SU-DHL-6 (cell line): ENCODE results near the gene ALG8.

Experiments used
- H2AFZ ChIP-seq: fragments of 200-600 bp; sonication (generic); 2 replicates; pipeline ENCODE4 v1.6.1; 2014; ENCODE audit warnings: low read depth, mild to moderate bottlenecking, moderate library complexity, mixed read lengths, antibody characterized with exemption, low read length; ENCODE audit not compliant: severe bottlenecking
- H3F3A ChIP-seq: fragments of 200-600 bp; shearing (Covaris generic); 2 replicates; pipeline ENCODE4 v1.6.0; 2016; ENCODE audit warnings: antibody characterized with exemption, mild to moderate bottlenecking; ENCODE audit not compliant: insufficient read depth
- H3K27ac ChIP-seq: fragments of 200-600 bp; sonication (generic); 2 replicates; pipeline ENCODE4 v1.5.1; 2016; ENCODE audit warnings: low read depth, mild to moderate bottlenecking, low read length, moderate library complexity, mixed read lengths
- H3K27me3 ChIP-seq: fragments of 200-600 bp; sonication (generic), shearing (Covaris generic); 2 replicates; pipeline ENCODE4 v1.6.0; 2014; ENCODE audit warnings: mild to moderate bottlenecking, low read length
- H3K36me3 ChIP-seq: fragments of 200-600 bp; sonication (generic); 2 replicates; pipeline ENCODE4 v1.6.1; 2014; ENCODE audit warnings: mild to moderate bottlenecking, low read length, mixed read lengths
- H3K4me2 ChIP-seq: fragments of 300-600, 200-600 bp; shearing (Covaris generic), sonication (generic); 2 replicates; pipeline ENCODE4 v1.6.0; 2014; ENCODE audit warnings: low read length, low read depth, mild to moderate bottlenecking; ENCODE audit not compliant: poor library complexity, severe bottlenecking
- H3K4me3 ChIP-seq: fragments of 200-600 bp; sonication (generic); 2 replicates; pipeline ENCODE4 v1.5.1; 2014; ENCODE audit warnings: antibody characterized with exemption, low read length, mild to moderate bottlenecking, mixed read lengths; ENCODE audit not compliant: insufficient read depth, poor library complexity, severe bottlenecking
- H3K79me2 ChIP-seq: fragments of 200-600 bp; sonication (generic); 2 replicates; pipeline ENCODE4 v1.6.1; 2014; ENCODE audit warnings: mild to moderate bottlenecking, low read length, moderate library complexity; ENCODE audit not compliant: insufficient read depth
- H3K9ac ChIP-seq: fragments of 200-600 bp; sonication (generic); 2 replicates; pipeline ENCODE4 v1.7.0; 2014; ENCODE audit warnings: mild to moderate bottlenecking, low read length
- H3K9me2 ChIP-seq: fragments of 200-600 bp; sonication (generic); replicated peaks from 2 replicates; pipeline ENCODE4 v1.6.1; 2014; ENCODE audit warnings: low read length; ENCODE audit not compliant: insufficient read depth
- H3K9me3 ChIP-seq: fragments of 200-600 bp; sonication (generic); 2 replicates; pipeline ENCODE4 v1.6.1; 2014; ENCODE audit warnings: low read length, mixed read lengths; ENCODE audit not compliant: insufficient read depth
- H4K20me1 ChIP-seq: fragments of 200-600 bp; sonication (generic); 2 replicates; pipeline ENCODE4 v1.6.1; 2014; ENCODE audit warnings: low read depth, mild to moderate bottlenecking, antibody characterized with exemption, low read length, moderate library complexity, mixed read lengths
- EZH2phosphoT487 ChIP-seq: fragments of 200-600 bp; sonication (generic), shearing (Covaris generic); conservative IDR thresholded peaks from 2 replicates; pipeline ENCODE4 v1.6.1; 2018; ENCODE audit warnings: mild to moderate bottlenecking, antibody characterized with exemption, low read length, moderate library complexity, mixed read lengths
- TF ChIP-seq, protein P1 (sequence below): fragments of 200-600 bp; sonication (generic); IDR thresholded peaks from one replicate; pipeline ENCODE4 v1.5.1; 2017; ENCODE audit warnings: antibody characterized with exemption, mild to moderate bottlenecking, low read length, moderate library complexity; ENCODE audit not compliant: insufficient read depth, poor library complexity, severe bottlenecking

Gene ALG8

DNA sequence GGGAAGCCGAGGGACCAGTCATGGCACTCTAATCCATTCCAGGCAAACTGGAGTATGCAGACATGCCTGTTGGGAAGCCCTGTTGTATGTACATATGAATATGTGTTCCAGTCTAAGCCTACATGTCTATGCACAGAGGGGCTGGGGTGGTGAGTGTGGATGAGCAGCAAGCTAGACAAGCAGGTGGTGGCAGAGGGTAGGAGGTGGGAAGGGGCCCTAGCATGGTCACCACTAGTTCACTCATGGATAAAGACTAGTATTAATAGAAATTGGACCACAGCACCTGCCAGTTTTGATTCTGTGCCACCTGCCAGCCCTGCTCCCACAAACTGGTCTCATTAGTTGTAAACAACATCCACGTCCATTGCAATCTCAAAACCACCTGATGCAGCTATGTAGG lies 74.2 kb downstream of the ALG8 start:
- no peak overlapping the region for H3K4me2 ChIP-seq
- H3K9me2 ChIP-seq: no peaks in the 10 kb centered on the region
- no peaks in the 10 kb centered on the region for H3K79me2 ChIP-seq
- H3K9ac ChIP-seq: no peak overlapping the region
- no peaks in the 10 kb centered on the region for H3F3A ChIP-seq
- H3K36me3 ChIP-seq: no peaks in the 10 kb centered on the region
- H3K4me3 ChIP-seq: no peak overlapping the region
- H2AFZ ChIP-seq: no peak overlapping the region
- no peaks in the 10 kb centered on the region for H3K27me3 ChIP-seq
- H4K20me1 ChIP-seq: no peaks in the 10 kb centered on the region
- no peaks in the 10 kb centered on the region for H3K9me3 ChIP-seq
- no peak for TF ChIP-seq EZH2phosphoT487
- TF ChIP-seq, protein P1, sequence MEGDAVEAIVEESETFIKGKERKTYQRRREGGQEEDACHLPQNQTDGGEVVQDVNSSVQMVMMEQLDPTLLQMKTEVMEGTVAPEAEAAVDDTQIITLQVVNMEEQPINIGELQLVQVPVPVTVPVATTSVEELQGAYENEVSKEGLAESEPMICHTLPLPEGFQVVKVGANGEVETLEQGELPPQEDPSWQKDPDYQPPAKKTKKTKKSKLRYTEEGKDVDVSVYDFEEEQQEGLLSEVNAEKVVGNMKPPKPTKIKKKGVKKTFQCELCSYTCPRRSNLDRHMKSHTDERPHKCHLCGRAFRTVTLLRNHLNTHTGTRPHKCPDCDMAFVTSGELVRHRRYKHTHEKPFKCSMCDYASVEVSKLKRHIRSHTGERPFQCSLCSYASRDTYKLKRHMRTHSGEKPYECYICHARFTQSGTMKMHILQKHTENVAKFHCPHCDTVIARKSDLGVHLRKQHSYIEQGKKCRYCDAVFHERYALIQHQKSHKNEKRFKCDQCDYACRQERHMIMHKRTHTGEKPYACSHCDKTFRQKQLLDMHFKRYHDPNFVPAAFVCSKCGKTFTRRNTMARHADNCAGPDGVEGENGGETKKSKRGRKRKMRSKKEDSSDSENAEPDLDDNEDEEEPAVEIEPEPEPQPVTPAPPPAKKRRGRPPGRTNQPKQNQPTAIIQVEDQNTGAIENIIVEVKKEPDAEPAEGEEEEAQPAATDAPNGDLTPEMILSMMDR: no peak
- no peak overlapping the region for H3K27ac ChIP-seq

DNA sequence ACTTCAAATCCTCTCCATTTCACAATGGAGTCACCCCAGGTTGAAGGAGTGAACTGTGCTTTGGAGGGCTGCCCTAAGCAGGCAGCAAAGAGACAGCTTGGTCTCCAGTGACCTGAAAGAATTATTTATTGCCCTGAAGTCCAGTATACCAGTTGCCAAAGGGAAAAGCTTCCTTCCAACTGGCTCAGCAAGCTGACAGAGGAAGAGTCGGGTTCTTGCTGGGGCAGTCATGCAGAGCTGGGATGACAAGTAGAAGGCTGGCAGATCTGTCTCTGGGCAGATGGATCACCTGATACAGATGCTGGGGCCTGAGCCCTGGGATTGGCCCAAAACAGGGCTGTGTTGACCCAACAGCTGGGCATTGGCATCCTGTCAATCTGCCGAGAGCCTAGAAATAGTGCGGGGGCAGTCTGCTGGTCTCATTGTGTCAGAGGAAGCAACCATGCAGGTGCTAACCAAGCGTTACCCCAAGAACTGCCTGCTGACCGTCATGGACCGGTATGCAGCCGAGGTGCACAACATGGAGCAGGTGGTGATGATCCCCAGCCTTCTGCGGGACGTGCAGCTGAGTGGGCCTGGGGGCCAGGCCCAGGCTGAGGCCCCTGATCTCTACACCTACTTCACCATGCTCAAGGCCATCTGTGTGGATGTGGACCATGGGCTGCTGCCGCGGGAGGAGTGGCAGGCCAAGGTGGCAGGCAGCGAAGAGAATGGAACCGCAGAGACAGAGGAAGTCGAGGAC lies 75.8 kb downstream of the ALG8 start, which contains the start of gene THRSP:
TSS of gene THRSP (plus strand) at position 422 of the 742 bp plus-strand sequence. CDS start at position 443, 21 bp downstream.
- no peak within 1 kb of the TSS for H3K9ac ChIP-seq
- H3K79me2 ChIP-seq: no peaks in the 10 kb centered on the region
- no peaks in the 10 kb centered on the region for H3K9me3 ChIP-seq
- H3K4me2 ChIP-seq: no peak within 1 kb of the TSS
- no peaks in the 10 kb centered on the region for H3F3A ChIP-seq
- H3K27ac ChIP-seq: no peak within 1 kb of the TSS
- no peaks in the 10 kb centered on the region for H3K9me2 ChIP-seq
- H3K27me3 ChIP-seq: no peaks in the 10 kb centered on the region
- no peaks in the 10 kb centered on the region for H3K36me3 ChIP-seq
- no peak within 1 kb of the TSS for H2AFZ ChIP-seq
- TF ChIP-seq EZH2phosphoT487: no peak
- TF ChIP-seq, protein P1: no peak
- no peak within 1 kb of the TSS for H3K4me3 ChIP-seq
- H4K20me1 ChIP-seq: no peaks in the 10 kb centered on the region

DNA sequence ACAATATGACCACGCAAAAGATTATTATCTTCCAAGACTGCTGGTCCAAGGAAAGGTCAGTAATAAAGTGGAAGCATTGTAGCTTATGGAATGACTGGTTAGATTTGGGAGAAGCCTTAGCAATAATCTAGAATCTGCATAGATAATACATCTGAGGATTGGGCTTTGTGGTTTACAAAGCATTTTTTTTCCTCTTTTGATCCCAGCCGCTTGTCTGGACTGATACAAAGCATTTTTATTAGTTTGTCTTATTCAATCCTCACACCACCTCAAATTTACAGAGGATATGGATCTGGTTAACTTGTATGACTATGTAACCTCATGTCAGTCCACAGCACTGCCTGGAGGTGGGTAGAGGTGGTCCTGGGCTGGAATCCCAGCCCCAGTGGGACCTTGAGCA lies 76.8 kb downstream of the ALG8 start:
- H4K20me1 ChIP-seq: no peaks in the 10 kb centered on the region
- no peak for TF ChIP-seq EZH2phosphoT487
- TF ChIP-seq, protein P1: no peak

More for the DNA sequence above, 76.8 kb downstream of the ALG8 start:
- H3K9ac ChIP-seq: no peak overlapping the region
- no peaks in the 10 kb centered on the region for H3F3A ChIP-seq
- H3K4me2 ChIP-seq: no peak overlapping the region
- no peaks in the 10 kb centered on the region for H3K9me3 ChIP-seq
- no peak overlapping the region for H3K27ac ChIP-seq
- H3K4me3 ChIP-seq: no peak overlapping the region
- H3K27me3 ChIP-seq: no peaks in the 10 kb centered on the region
- H3K79me2 ChIP-seq: no peaks in the 10 kb centered on the region
- H3K36me3 ChIP-seq: no peaks in the 10 kb centered on the region
- no peak overlapping the region for H2AFZ ChIP-seq
- no peaks in the 10 kb centered on the region for H3K9me2 ChIP-seq
